IgD-negative memory B cell (primary cell): ENCODE measurements around the gene ABCA6. TPM values are rescaled to one million over a fixed set of nuclear protein-coding genes. Genes with fewer than 3 reads are reported as not detected.
"Not testable (repeated sequence)": the region's sequence is repeated elsewhere in the genome, so short reads cannot be mapped to it uniquely, and the experiment has no call there.

Source experiments
- H3K27ac Mint-ChIP-seq, 3 donors: one replicate each; pipeline ENCODE4 v1.8.0; 2020 to 2022; ENCODE audit warnings: mild to moderate bottlenecking in 3 of 3, mixed read lengths in 3 of 3, moderate library complexity in 1 of 3
- H3K27me3 Mint-ChIP-seq: one replicate; pipeline ENCODE4 v1.8.0; 2021; ENCODE audit warnings: mixed read lengths
- H3K36me3 Mint-ChIP-seq: one replicate; pipeline ENCODE4 v1.8.0; 2020; ENCODE audit warnings: mild to moderate bottlenecking, mixed read lengths
- H3K4me1 Mint-ChIP-seq, 3 donors: one replicate each; pipeline ENCODE4 v1.8.0; 2020 to 2022; ENCODE audit warnings: mixed read lengths in 3 of 3, mild to moderate bottlenecking in 1 of 3
- H3K4me3 Mint-ChIP-seq, 4 donors: one replicate each; pipeline ENCODE4 v1.8.0; 2020 to 2022; ENCODE audit warnings: mild to moderate bottlenecking in 4 of 4, mixed read lengths in 4 of 4, moderate library complexity in 3 of 4
- H3K9me3 Mint-ChIP-seq, 3 donors: one replicate each; pipeline ENCODE4 v1.8.0; 2020 to 2021; ENCODE audit warnings: mixed read lengths in 3 of 3, mild to moderate bottlenecking in 1 of 3
- polyA plus RNA-seq: library from polyadenylated mRNA; unstranded; fragments of 300-500 nt; fragmentation: Illumina TruSeq; gene quantifications from one replicate; pipeline ENCODE4 v1.2.3, GENCODE V29; 2021

The ABCA6 gene
- polyA plus RNA-seq, 1 donor from 2014 or later = 0.80 TPM

- not testable (repeated sequence) for H3K36me3 Mint-ChIP-seq, H3K27me3 Mint-ChIP-seq
- Mint-ChIP-seq H3K4me3 (peak overlapping the region in 2 of 4 donors; percentile 91), H3K4me1 (peaks cover 10 to 30% (median 12%) of the 10 kb centered on the region in 3 donors), H3K27ac (peak overlapping the region in 2 of 3 donors; percentile 80 to 83), H3K9me3 (peaks cover 14 to 41% (median 26%) of the 10 kb centered on the region in 3 donors)
Measured at GRCh38 chr17:69071233-69071586, 70.5 kb downstream of the ABCA6 start.

- H3K9me3 Mint-ChIP-seq = peaks cover 14 to 36% (median 24%) of the 10 kb centered on the region in 3 donors
- not testable (repeated sequence) for H3K27me3 Mint-ChIP-seq, H3K36me3 Mint-ChIP-seq
- peak overlapping the region in 3 of 4 donors; percentile 50 to 91 (median 91) for H3K4me3 Mint-ChIP-seq
- H3K27ac Mint-ChIP-seq = peak overlapping the region in 2 of 3 donors; percentile 80 to 83
- H3K4me1 Mint-ChIP-seq = peaks cover 12 to 30% (median 15%) of the 10 kb centered on the region in 3 donors
Measured at GRCh38 chr17:69070378-69071232, 71.1 kb downstream of the ABCA6 start.

- no peak overlapping the region for H3K4me3 Mint-ChIP-seq
- peaks cover 9 to 28% (median 20%) of the 10 kb centered on the region in 3 donors for H3K9me3 Mint-ChIP-seq
- no peaks in the 10 kb centered on the region for H3K27me3 Mint-ChIP-seq
- H3K4me1 Mint-ChIP-seq = peaks cover 14 to 30% (median 16%) of the 10 kb centered on the region in 3 donors
- peaks cover 6% of the 10 kb centered on the region for H3K36me3 Mint-ChIP-seq
- no peak overlapping the region for H3K27ac Mint-ChIP-seq
Measured at GRCh38 chr17:69069226-69069750, 72.4 kb downstream of the ABCA6 start.

- H3K4me1 Mint-ChIP-seq = peaks cover 15 to 31% (median 19%) of the 10 kb centered on the region in 3 donors
- no peak overlapping the region for H3K27ac Mint-ChIP-seq
- H3K36me3 Mint-ChIP-seq = peaks cover 5% of the 10 kb centered on the region
- no peak overlapping the region for H3K4me3 Mint-ChIP-seq
- peaks cover 2 to 19% (median 11%) of the 10 kb centered on the region in 3 donors for H3K9me3 Mint-ChIP-seq
- no peaks in the 10 kb centered on the region for H3K27me3 Mint-ChIP-seq
Measured at GRCh38 chr17:69067274-69068047, 74.2 kb downstream of the ABCA6 start.

GRCh38 chr17:69066482-69066881, 75.2 kb downstream of the ABCA6 start:
- H3K4me3 Mint-ChIP-seq = peak overlapping the region in 1 of 4 donors; percentile 76
- H3K27ac Mint-ChIP-seq = peak overlapping the region in 2 of 3 donors; percentile 65 to 82
- H3K36me3 Mint-ChIP-seq = peaks cover 5% of the 10 kb centered on the region
- H3K27me3 Mint-ChIP-seq = no peaks in the 10 kb centered on the region
- H3K9me3 Mint-ChIP-seq = peaks cover 2 to 12% (median 4%) of the 10 kb centered on the region in 3 donors
- peaks cover 14 to 27% (median 22%) of the 10 kb centered on the region in 3 donors for H3K4me1 Mint-ChIP-seq

GRCh38 chr17:69065113-69065512, 76.6 kb downstream of the ABCA6 start:
- H3K27ac Mint-ChIP-seq = no peak overlapping the region
- H3K9me3 Mint-ChIP-seq = peaks cover 0 to 9% (median 0%) of the 10 kb centered on the region in 3 donors
- no peaks in the 10 kb centered on the region for H3K27me3 Mint-ChIP-seq
- H3K36me3 Mint-ChIP-seq = peaks cover 5% of the 10 kb centered on the region
- peaks cover 7 to 26% (median 19%) of the 10 kb centered on the region in 3 donors for H3K4me1 Mint-ChIP-seq
- H3K4me3 Mint-ChIP-seq = no peak overlapping the region

GRCh38 chr17:69064476-69064875, 77.2 kb downstream of the ABCA6 start:
- Mint-ChIP-seq H3K4me3 (no peak overlapping the region), H3K36me3 (peaks cover 5% of the 10 kb centered on the region), H3K27me3 (no peaks in the 10 kb centered on the region), H3K27ac (peak overlapping the region in 1 of 3 donors; percentile 55), H3K4me1 (peaks cover 6 to 26% (median 19%) of the 10 kb centered on the region in 3 donors), H3K9me3 (peaks cover 0 to 9% (median 0%) of the 10 kb centered on the region in 3 donors)

GRCh38 chr17:69064001-69064400, 77.7 kb downstream of the ABCA6 start:
- Mint-ChIP-seq H3K27me3 (no peaks in the 10 kb centered on the region), H3K36me3 (peaks cover 5% of the 10 kb centered on the region), H3K27ac (peak overlapping the region in 1 of 3 donors; percentile 55), H3K4me3 (no peak overlapping the region), H3K9me3 (peaks cover 0 to 5% (median 0%) of the 10 kb centered on the region in 3 donors), H3K4me1 (peaks cover 6 to 24% (median 19%) of the 10 kb centered on the region in 3 donors)

- H3K27ac Mint-ChIP-seq = peak overlapping the region in 1 of 3 donors; percentile 52
- H3K27me3 Mint-ChIP-seq = no peaks in the 10 kb centered on the region
- no peak overlapping the region for H3K4me3 Mint-ChIP-seq
- H3K36me3 Mint-ChIP-seq = peaks cover 5% of the 10 kb centered on the region
- peaks cover 0 to 4% (median 0%) of the 10 kb centered on the region in 3 donors for H3K9me3 Mint-ChIP-seq
- H3K4me1 Mint-ChIP-seq = peaks cover 6 to 19% (median 17%) of the 10 kb centered on the region in 3 donors
Measured at GRCh38 chr17:69062860-69063581, 78.7 kb downstream of the ABCA6 start.

- Mint-ChIP-seq H3K36me3 (peaks cover 5% of the 10 kb centered on the region), H3K9me3 (peaks cover 0 to 4% (median under 1%) of the 10 kb centered on the region in 3 donors), H3K4me1 (peaks cover 5 to 19% (median 16%) of the 10 kb centered on the region in 3 donors), H3K27ac (peak overlapping the region in 1 of 3 donors; percentile 14), H3K27me3 (no peaks in the 10 kb centered on the region), H3K4me3 (no peak overlapping the region)
Measured at GRCh38 chr17:69061721-69062556, 79.8 kb downstream of the ABCA6 start.

GRCh38 chr17:69060822-69061221, 80.9 kb downstream of the ABCA6 start, which contains the start of gene ABCA9:
Gene ABCA9, minus strand, starts transcription at chr17:69060927. Its CDS starts 9,801 bp downstream, at chr17:69051126.
- H3K27ac Mint-ChIP-seq = peak within 1 kb of the TSS in 1 of 3 donors; percentile 14
- no peaks in the 10 kb centered on the region for H3K27me3 Mint-ChIP-seq
- H3K4me1 Mint-ChIP-seq = peaks cover 5 to 13% (median 9%) of the 10 kb centered on the region in 3 donors
- peaks cover 10% of the 10 kb centered on the region for H3K36me3 Mint-ChIP-seq
- H3K9me3 Mint-ChIP-seq = peaks cover 3 to 13% (median 8%) of the 10 kb centered on the region in 3 donors
- no peak within 1 kb of the TSS for H3K4me3 Mint-ChIP-seq

- no peak overlapping the region for H3K27ac Mint-ChIP-seq
- peaks cover 3 to 18% (median 12%) of the 10 kb centered on the region in 3 donors for H3K9me3 Mint-ChIP-seq
- H3K27me3 Mint-ChIP-seq = no peaks in the 10 kb centered on the region
- peaks cover 7% of the 10 kb centered on the region for H3K36me3 Mint-ChIP-seq
- H3K4me3 Mint-ChIP-seq = no peak overlapping the region
- peaks cover 3 to 13% (median 8%) of the 10 kb centered on the region in 3 donors for H3K4me1 Mint-ChIP-seq
Measured at GRCh38 chr17:69059458-69060175, 82.1 kb downstream of the ABCA6 start.

- peaks cover 7% of the 10 kb centered on the region for H3K36me3 Mint-ChIP-seq
- H3K4me3 Mint-ChIP-seq = no peak overlapping the region
- H3K9me3 Mint-ChIP-seq = peaks cover 3 to 21% (median 15%) of the 10 kb centered on the region in 3 donors
- H3K4me1 Mint-ChIP-seq = peaks cover 2 to 9% (median 4%) of the 10 kb centered on the region in 3 donors
- H3K27ac Mint-ChIP-seq = no peak overlapping the region
- H3K27me3 Mint-ChIP-seq = no peaks in the 10 kb centered on the region
Measured at GRCh38 chr17:69058165-69058564, 83.5 kb downstream of the ABCA6 start.
